A549 (cell line): ENCODE measurements around the gene THADA. TPM values are rescaled to one million over a fixed set of nuclear protein-coding genes. Genes with fewer than 3 reads are reported as not detected.

Experiments
- ATAC-seq, 2 experiments: fragments of 200-7000 bp in 1 of 2; fragments of >200 bp in 1 of 2; cut with Nextera tagmentation in 1 of 2; cut with Tn5 transposase in 1 of 2; 3 replicates each; pipeline versions ENCODE4 v1.8.0 to v1.9.1; 2018 to 2020; ENCODE audit warnings: mild to moderate bottlenecking in 1 of 2, moderate library complexity in 1 of 2
- CTCF ChIA-PET: fragments of 300-600 bp; sonication (Branson Sonifier 250); formaldehyde crosslinking; extraction: SDS; loops from one replicate; lab custom pipeline; 2021; ENCODE audit warnings: antibody characterized with exemption, inconsistent platforms; lab: Yijun Ruan, JAX
- POLR2A ChIA-PET: fragments of 350-600 bp; formaldehyde crosslinking; extraction: SDS; loops from one replicate; lab custom pipeline; 2021; ENCODE audit warnings: antibody characterized with exemption, inconsistent platforms; lab: Yijun Ruan, JAX
- DNase-seq, 2 experiments: peaks; one replicate each; pipeline versions ENCODE4 v3.0.0 to v3.0.0-alpha.2; 2011 to 2016; ENCODE audit warnings: low read depth in 1 of 2, low spot score in 1 of 2
- FAIRE-seq: peaks from 2 replicates; lab custom pipeline; 2011; peaks lifted over from hg19 to GRCh38; lab: Jason Lieb, UNC
- H3K27ac ChIP-seq, 2 experiments: fragments of >200 bp; sonication (Bioruptor Twin); formaldehyde crosslinking; 3 replicates each; pipeline ENCODE4 v1.5.1; 2016 to 2017
- H3K4me1 ChIP-seq: fragments of >200 bp; sonication (Bioruptor Twin); formaldehyde crosslinking; 3 replicates; pipeline ENCODE4 v1.6.1; 2016
- H3K4me2 ChIP-seq: fragments of >200 bp; sonication (Bioruptor Twin); formaldehyde crosslinking; 3 replicates; pipeline ENCODE4 v1.6.1; 2016
- H3K4me3 ChIP-seq: fragments of >200 bp; sonication (Bioruptor Twin); formaldehyde crosslinking; 3 replicates; pipeline ENCODE4 v1.5.1; 2016
- H3K9me3 ChIP-seq: fragments of >200 bp; sonication (Bioruptor Twin); formaldehyde crosslinking; 3 replicates; pipeline ENCODE4 v1.6.1; 2016
- EHF ChIP-seq: fragments of 250-450 bp; sonication (Bioruptor Pico); IDR thresholded peaks from 2 replicates; pipeline ENCODE4 v1.5.0; 2020; ENCODE audit warnings: mild to moderate bottlenecking
- EHMT2 ChIP-seq: fragments of 200-600 bp; sonication (generic); IDR thresholded peaks from 2 replicates; pipeline ENCODE4 v1.6.1; 2016; ENCODE audit warnings: antibody characterized with exemption, low read depth, mild to moderate bottlenecking, moderate library complexity
- EP300 ChIP-seq, 2 experiments: fragments of >200 bp; sonication (Bioruptor Twin); formaldehyde crosslinking; IDR thresholded peaks; 2 replicates in 1 of 2; 3 replicates in 1 of 2; pipeline ENCODE4 v1.6.1; 2016 to 2017
- FOSL2 ChIP-seq, 2 experiments: fragments of 450-650 bp in 1 of 2; fragments of >200 bp in 1 of 2; sonication (Bioruptor Twin) in 1 of 2; formaldehyde crosslinking; IDR thresholded peaks; 2 replicates each; pipeline versions ENCODE4 v1.5.0 to v1.6.1; 2016 to 2020; ENCODE audit warnings: mild to moderate bottlenecking in 1 of 2, moderate library complexity in 1 of 2
- GATA3 ChIP-seq: IDR thresholded peaks from 2 replicates; pipeline ENCODE4 v1.6.1; 2012; ENCODE audit warnings: borderline replicate concordance
- HDAC2 ChIP-seq: fragments of 200-600 bp; sonication (generic); IDR thresholded peaks from 2 replicates; pipeline ENCODE4 v1.6.1; 2016
- HEYL ChIP-seq: fragments of 250-450 bp; sonication (Bioruptor Pico); IDR thresholded peaks from 2 replicates; pipeline ENCODE4 v1.8.0; 2021; ENCODE audit warnings: mild to moderate bottlenecking, moderate library complexity
- HOXA7 ChIP-seq: fragments of 250-450 bp; sonication (Bioruptor Pico); IDR thresholded peaks from 2 replicates; pipeline ENCODE4 v1.5.0; 2020; ENCODE audit warnings: mild to moderate bottlenecking, moderate library complexity
- HOXB13 ChIP-seq: fragments of 250-450 bp; sonication (Bioruptor Pico); IDR thresholded peaks from 2 replicates; pipeline ENCODE4 v1.5.0; 2020; ENCODE audit warnings: low read depth, mild to moderate bottlenecking, moderate library complexity
- JUN ChIP-seq, 2 experiments: fragments of >200 bp; sonication (Bioruptor Twin); formaldehyde crosslinking; IDR thresholded peaks; 2 replicates in 1 of 2; 3 replicates in 1 of 2; pipeline ENCODE4 v1.6.1; 2016 to 2017
- JUNB ChIP-seq: fragments of >200 bp; sonication (Bioruptor Twin); formaldehyde crosslinking; IDR thresholded peaks from 2 replicates; pipeline ENCODE4 v1.6.1; 2016
- KDM1A ChIP-seq: fragments of 200-600 bp; sonication (generic); IDR thresholded peaks from 2 replicates; pipeline ENCODE4 v1.6.1; 2016; ENCODE audit warnings: low read depth, mild to moderate bottlenecking
- KDM5A ChIP-seq: fragments of 200-600 bp; sonication (generic); IDR thresholded peaks from 2 replicates; pipeline ENCODE4 v1.6.1; 2016; ENCODE audit warnings: antibody characterized with exemption, mild to moderate bottlenecking
- NFE2L2 ChIP-seq: fragments of 150-350 bp; conservative IDR thresholded peaks from 2 replicates; pipeline ENCODE4 v1.6.1; 2014; ENCODE audit warnings: low read length
- NPAS2 ChIP-seq: fragments of 250-450 bp; sonication (Bioruptor Pico); IDR thresholded peaks from 2 replicates; pipeline ENCODE4 v1.8.0; 2022; ENCODE audit warnings: mild to moderate bottlenecking, moderate library complexity, borderline replicate concordance
- POLR2AphosphoS2 ChIP-seq: conservative IDR thresholded peaks from 2 replicates; pipeline ENCODE4 v1.6.1; 2012; ENCODE audit warnings: low read length, improper control_type of control experiment, inconsistent platforms
- RARB ChIP-seq: fragments of 250-450 bp; sonication (Bioruptor Pico); IDR thresholded peaks from 2 replicates; pipeline ENCODE4 v1.8.0; 2021; ENCODE audit warnings: mild to moderate bottlenecking, moderate library complexity
- RCOR1 ChIP-seq: fragments of 150-350 bp; IDR thresholded peaks from 2 replicates; pipeline ENCODE4 v1.6.1; 2014; ENCODE audit warnings: antibody characterized with exemption, low read length, low read depth
- RFX5 ChIP-seq: fragments of 450-650 bp; IDR thresholded peaks from 2 replicates; pipeline ENCODE4 v1.7.1; 2014; ENCODE audit warnings: antibody characterized with exemption, mild to moderate bottlenecking, moderate library complexity
- RNF2 ChIP-seq: fragments of 200-600 bp; sonication (generic); IDR thresholded peaks from 2 replicates; pipeline ENCODE4 v1.6.1; 2016; ENCODE audit warnings: low read depth, mild to moderate bottlenecking, antibody characterized with exemption, moderate library complexity, borderline replicate concordance
- SREBF2 ChIP-seq: fragments of 450-650 bp; IDR thresholded peaks from 2 replicates; pipeline ENCODE4 v1.6.1; 2014; ENCODE audit warnings: mild to moderate bottlenecking, moderate library complexity
- ZC3H11A ChIP-seq: fragments of 450-650 bp; IDR thresholded peaks from 2 replicates; pipeline ENCODE4 v1.6.1; 2014; ENCODE audit warnings: antibody characterized with exemption, mild to moderate bottlenecking
- ZSCAN20 ChIP-seq: fragments of 250-450 bp; sonication (Bioruptor Pico); IDR thresholded peaks from 2 replicates; pipeline ENCODE4 v1.8.0; 2022; ENCODE audit warnings: mild to moderate bottlenecking, moderate library complexity
- WGBS: methylation state at CpG from one replicate; pipeline ENCODE4 v1.1.6; 2017; ENCODE audit errors: missing lambda C conversion rate; 5-methylcytosine and 5-hydroxymethylcytosine counted together
- polyA plus RNA-seq, 4 experiments: library from polyadenylated mRNA; depleted of rRNA in 3 of 4; stranded (reverse); fragments of >200 nt; fragmentation: RNase III in 1 of 4; extraction: RNeasy Plus Mini Kit Qiagen cat#74134 plus additional on column Dnase treatment in 1 of 4; gene quantifications; 2 replicates in 3 of 4; 3 replicates in 1 of 4; pipeline ENCODE4 v1.2.3, GENCODE V29; 2011 to 2017
- TF ChIP-seq, protein P1 (sequence below): IDR thresholded peaks from 2 replicates; pipeline ENCODE4 v1.6.1; 2012; ENCODE audit warnings: low read depth, borderline replicate concordance
- TF ChIP-seq, protein P2 (sequence below): fragments of 250-450 bp; sonication (Bioruptor Pico); IDR thresholded peaks from 2 replicates; pipeline ENCODE4 v1.5.0; 2020; ENCODE audit warnings: low read depth, mild to moderate bottlenecking, moderate library complexity
- TF ChIP-seq, protein P3 (sequence below): IDR thresholded peaks from 2 replicates; pipeline ENCODE4 v1.6.1; 2012
- TF ChIP-seq, protein P4 (sequence below): fragments of 200-600 bp; sonication (generic); IDR thresholded peaks from 2 replicates; pipeline ENCODE4 v1.6.1; 2016; ENCODE audit warnings: antibody characterized with exemption, mild to moderate bottlenecking, moderate library complexity
- TF ChIP-seq, protein P5 (sequence below): IDR thresholded peaks from 2 replicates; pipeline ENCODE4 v1.6.1; 2012
- TF ChIP-seq, protein P6 (sequence below): fragments of 450-650 bp; IDR thresholded peaks from 2 replicates; pipeline ENCODE4 v1.6.1; 2014; ENCODE audit warnings: antibody characterized with exemption

The THADA gene
- polyA plus RNA-seq, 2 of the 4 experiments (the other 2 are of a cell fraction): 21.8 to 37.9 TPM

DNA sequence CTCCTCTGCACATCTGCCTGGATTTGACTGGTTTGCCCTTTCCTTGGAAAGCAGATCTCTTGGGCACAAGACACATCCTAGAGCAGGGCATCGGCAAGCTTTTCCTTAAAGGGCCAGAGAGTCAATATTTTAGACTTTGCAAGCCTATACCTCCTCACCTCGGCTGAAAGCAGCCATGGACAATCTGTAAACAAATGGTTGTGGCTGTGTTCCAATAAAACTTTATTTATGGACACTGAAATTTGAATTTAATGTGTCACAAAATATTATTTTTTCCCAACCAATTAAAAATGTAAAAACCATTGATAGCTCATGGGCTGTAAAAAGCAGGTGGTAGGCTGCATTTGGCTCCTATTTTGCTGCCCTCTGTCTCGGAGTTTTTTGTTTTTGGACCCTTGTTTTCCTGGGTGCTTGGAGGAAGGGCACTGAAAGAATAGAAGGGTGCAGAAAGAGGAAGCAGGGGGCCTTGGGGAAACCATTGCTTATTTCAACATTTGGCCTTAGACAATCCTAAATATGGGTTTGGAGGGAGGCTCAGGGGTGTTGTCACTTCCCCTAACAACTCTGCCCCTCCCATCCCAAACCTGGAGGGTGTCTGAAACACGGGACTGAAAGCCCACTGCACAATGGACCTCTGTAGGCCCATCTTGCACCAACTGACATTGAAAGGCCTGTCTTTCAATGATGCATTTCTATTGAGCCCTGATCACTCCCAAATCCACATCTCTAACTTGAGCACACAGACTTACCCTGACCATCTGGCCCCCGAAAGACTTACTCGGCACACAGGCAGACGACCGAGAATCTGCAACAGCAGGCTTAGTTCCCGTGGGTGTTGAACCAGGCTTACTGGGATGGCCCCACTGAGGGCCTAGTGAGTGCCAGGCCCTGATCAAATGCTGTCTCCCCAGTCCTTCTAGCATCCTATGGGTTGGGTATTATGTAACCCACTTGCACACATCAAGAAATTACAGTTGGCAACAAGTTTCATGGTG, 362.3 kb downstream of the THADA start (continued):
- TF ChIP-seq NFE2L2: no peak
- TF ChIP-seq, protein P1, sequence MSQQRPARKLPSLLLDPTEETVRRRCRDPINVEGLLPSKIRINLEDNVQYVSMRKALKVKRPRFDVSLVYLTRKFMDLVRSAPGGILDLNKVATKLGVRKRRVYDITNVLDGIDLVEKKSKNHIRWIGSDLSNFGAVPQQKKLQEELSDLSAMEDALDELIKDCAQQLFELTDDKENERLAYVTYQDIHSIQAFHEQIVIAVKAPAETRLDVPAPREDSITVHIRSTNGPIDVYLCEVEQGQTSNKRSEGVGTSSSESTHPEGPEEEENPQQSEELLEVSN: no peak

DNA sequence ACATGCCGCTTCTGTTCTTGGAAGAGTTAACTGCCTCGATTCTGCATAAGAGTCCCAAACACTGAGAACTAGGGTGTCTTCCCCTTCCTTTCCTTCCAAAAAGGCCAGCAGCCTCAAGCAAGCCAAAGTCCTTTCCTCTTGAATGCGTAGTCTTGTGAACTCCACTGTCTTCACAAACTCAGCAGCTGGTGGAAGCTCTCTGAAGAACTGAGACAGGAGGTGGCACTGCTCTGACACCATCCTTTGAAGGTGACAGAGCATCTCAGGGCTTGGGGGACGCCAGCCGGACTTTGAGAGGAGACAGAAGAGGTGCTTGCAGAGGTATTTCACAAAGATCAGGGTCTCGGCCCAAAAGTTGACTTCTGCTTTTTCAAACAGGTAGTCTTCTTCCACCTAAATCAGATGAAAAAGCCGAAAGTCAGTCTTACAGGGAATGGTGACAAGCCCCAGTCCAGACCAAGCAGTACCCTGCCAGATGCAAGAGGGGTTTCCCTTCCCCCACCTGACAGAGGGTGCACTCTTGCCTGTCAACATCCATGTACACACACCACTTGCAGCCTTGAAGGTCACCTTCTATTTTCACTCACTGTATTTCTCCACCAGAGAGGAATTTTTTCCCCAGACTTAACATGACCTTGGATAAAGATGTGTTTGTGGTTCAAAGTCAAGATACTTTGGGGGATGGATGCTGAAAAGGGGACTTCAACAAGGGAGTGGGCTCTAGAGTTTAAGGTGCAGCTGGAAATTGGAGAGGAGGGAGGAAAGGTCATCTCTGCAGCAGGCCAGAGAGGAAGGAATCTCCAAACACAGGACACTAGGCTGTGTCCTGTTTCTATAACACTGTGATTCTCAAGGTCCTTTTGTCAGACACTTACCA, 364.6 kb downstream of the THADA start:
- POLR2A ChIA-PET: no interaction called here
- CTCF ChIA-PET: interaction anchor here (0.7 to 7.7 kb wide), 12 partner anchors 9 to 407 kb away, joined by 3 to 253 read pairs (median 6); no protein-coding TSS in a partner anchor

DNA sequence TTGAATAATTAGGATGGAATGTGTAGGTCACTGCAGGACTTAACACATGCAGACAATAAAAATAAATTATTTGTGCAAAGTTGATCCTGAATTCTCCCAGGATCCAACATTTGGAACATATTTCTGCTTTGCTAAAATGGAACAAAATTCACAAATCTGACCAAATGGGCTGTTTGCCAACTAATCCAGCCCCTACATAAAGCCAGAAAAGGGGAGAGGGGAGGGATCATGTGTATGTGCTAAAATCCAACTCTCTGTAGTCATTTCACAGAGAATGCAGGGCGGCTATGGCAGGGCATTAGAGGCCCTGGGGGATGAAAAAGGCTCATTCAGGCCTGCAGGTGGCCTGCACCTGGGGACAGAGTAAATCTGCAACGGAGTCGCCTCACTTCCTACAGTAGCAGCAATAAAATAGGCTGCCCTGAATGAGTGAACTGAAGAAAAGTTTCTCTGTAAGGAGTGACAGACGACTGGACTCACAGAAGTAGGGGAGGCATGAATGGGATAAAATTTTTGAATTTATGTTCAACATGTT, 365.4 kb downstream of the THADA start:
- H3K4me1 ChIP-seq: peaks cover 17% of the 10 kb centered on the region
- no peak overlapping the region for H3K4me3 ChIP-seq
- POLR2A ChIA-PET: no interaction called here
- CTCF ChIA-PET: interaction anchor here (0.7 to 7.7 kb wide), 68 partner anchors 9 to 430 kb away, joined by 3 to 253 read pairs (median 6); no protein-coding TSS in a partner anchor
- H3K27ac ChIP-seq: no peak overlapping the region
- 75% methylated on average over 4 of the region's 4 CpGs for WGBS
- H3K4me2 ChIP-seq: no peak overlapping the region
- no peak for DNase-seq
- no peak for ATAC-seq
- no peak for FAIRE-seq
- H3K9me3 ChIP-seq: no peaks in the 10 kb centered on the region
- TF ChIP-seq POLR2AphosphoS2 (no peak), EHF (CRISPR knock-in tag) (no peak), RCOR1 (no peak), ZC3H11A (no peak), JUN (IDR thresholded peaks at IDR 0.05) (no peak), NPAS2 (CRISPR knock-in tag) (no peak), ZSCAN20 (no peak), NFE2L2 (no peak), FOSL2 (IDR thresholded peaks at IDR 0.05) (no peak), FOSL2 (CRISPR knock-in tag; IDR thresholded peaks at IDR 0.05) (no peak), HDAC2 (no peak), KDM1A (no peak)
- TF ChIP-seq, protein P2, sequence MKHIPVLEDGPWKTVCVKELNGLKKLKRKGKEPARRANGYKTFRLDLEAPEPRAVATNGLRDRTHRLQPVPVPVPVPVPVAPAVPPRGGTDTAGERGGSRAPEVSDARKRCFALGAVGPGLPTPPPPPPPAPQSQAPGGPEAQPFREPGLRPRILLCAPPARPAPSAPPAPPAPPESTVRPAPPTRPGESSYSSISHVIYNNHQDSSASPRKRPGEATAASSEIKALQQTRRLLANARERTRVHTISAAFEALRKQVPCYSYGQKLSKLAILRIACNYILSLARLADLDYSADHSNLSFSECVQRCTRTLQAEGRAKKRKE: no peak
- TF ChIP-seq, protein P3, sequence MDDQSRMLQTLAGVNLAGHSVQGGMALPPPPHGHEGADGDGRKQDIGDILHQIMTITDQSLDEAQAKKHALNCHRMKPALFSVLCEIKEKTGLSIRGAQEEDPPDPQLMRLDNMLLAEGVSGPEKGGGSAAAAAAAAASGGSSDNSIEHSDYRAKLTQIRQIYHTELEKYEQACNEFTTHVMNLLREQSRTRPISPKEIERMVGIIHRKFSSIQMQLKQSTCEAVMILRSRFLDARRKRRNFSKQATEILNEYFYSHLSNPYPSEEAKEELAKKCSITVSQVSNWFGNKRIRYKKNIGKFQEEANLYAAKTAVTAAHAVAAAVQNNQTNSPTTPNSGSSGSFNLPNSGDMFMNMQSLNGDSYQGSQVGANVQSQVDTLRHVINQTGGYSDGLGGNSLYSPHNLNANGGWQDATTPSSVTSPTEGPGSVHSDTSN: no peak

More for the DNA sequence above, 364.6 kb downstream of the THADA start:
- FAIRE-seq (no peak), ATAC-seq (no peak), DNase-seq (no peak)
- Histone ChIP-seq H3K27ac (no peak overlapping the region), H3K4me2 (no peak overlapping the region), H3K9me3 (no peaks in the 10 kb centered on the region), H3K4me1 (peaks cover 17% of the 10 kb centered on the region), H3K4me3 (no peak overlapping the region)
- WGBS: 90% methylated on average over 7 of the region's 7 CpGs
- TF ChIP-seq RARB (CRISPR knock-in tag) (no peak), GATA3 (no peak), SREBF2 (no peak), EHMT2 (no peak), KDM5A (no peak), EP300 (IDR thresholded peaks at IDR 0.05) (no peak), HOXB13 (no peak), RCOR1 (no peak), RFX5 (no peak), ZC3H11A (no peak), RNF2 (no peak), HEYL (no peak), JUNB (no peak), HOXA7 (CRISPR knock-in tag) (no peak)
- TF ChIP-seq, protein P4, sequence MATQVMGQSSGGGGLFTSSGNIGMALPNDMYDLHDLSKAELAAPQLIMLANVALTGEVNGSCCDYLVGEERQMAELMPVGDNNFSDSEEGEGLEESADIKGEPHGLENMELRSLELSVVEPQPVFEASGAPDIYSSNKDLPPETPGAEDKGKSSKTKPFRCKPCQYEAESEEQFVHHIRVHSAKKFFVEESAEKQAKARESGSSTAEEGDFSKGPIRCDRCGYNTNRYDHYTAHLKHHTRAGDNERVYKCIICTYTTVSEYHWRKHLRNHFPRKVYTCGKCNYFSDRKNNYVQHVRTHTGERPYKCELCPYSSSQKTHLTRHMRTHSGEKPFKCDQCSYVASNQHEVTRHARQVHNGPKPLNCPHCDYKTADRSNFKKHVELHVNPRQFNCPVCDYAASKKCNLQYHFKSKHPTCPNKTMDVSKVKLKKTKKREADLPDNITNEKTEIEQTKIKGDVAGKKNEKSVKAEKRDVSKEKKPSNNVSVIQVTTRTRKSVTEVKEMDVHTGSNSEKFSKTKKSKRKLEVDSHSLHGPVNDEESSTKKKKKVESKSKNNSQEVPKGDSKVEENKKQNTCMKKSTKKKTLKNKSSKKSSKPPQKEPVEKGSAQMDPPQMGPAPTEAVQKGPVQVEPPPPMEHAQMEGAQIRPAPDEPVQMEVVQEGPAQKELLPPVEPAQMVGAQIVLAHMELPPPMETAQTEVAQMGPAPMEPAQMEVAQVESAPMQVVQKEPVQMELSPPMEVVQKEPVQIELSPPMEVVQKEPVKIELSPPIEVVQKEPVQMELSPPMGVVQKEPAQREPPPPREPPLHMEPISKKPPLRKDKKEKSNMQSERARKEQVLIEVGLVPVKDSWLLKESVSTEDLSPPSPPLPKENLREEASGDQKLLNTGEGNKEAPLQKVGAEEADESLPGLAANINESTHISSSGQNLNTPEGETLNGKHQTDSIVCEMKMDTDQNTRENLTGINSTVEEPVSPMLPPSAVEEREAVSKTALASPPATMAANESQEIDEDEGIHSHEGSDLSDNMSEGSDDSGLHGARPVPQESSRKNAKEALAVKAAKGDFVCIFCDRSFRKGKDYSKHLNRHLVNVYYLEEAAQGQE: no peak
- TF ChIP-seq, protein P5, sequence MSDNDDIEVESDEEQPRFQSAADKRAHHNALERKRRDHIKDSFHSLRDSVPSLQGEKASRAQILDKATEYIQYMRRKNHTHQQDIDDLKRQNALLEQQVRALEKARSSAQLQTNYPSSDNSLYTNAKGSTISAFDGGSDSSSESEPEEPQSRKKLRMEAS: no peak
- TF ChIP-seq, protein P6, sequence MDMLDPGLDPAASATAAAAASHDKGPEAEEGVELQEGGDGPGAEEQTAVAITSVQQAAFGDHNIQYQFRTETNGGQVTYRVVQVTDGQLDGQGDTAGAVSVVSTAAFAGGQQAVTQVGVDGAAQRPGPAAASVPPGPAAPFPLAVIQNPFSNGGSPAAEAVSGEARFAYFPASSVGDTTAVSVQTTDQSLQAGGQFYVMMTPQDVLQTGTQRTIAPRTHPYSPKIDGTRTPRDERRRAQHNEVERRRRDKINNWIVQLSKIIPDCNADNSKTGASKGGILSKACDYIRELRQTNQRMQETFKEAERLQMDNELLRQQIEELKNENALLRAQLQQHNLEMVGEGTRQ: no peak
